GM21447 (cell line): ENCODE measurements around the gene TICAM1.
"Not testable (repeated sequence)": the region's sequence is repeated elsewhere in the genome, so short reads cannot be mapped to it uniquely, and the experiment has no call there.

Experiments used
- ATAC-seq: cut with Tn5 transposase; IDR thresholded peaks from one replicate; pipeline ENCODE4 v1.9.1; 2021; ENCODE audit not compliant: unreplicated experiment

Gene TICAM1

DNA sequence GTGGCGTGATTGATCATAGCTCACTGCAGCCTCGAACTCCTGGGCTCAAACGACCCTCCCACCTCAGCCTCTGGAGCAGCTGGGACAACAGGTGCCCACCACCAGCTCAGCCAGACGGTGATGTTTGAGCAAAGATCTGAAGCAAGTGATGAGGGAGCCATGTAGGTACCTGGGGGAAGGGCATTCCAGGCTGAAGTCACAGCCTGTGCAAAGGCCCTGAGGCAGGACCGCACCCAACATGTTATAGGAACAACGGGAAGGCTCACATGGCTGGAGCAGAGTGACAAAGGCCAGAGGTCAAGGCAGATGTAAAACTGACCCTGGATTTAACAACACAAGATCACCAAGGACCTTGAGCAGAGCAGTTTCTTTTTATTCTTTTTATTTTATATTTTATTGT lies 25.1 kb downstream of the TICAM1 start:
- ATAC-seq: no peak

DNA sequence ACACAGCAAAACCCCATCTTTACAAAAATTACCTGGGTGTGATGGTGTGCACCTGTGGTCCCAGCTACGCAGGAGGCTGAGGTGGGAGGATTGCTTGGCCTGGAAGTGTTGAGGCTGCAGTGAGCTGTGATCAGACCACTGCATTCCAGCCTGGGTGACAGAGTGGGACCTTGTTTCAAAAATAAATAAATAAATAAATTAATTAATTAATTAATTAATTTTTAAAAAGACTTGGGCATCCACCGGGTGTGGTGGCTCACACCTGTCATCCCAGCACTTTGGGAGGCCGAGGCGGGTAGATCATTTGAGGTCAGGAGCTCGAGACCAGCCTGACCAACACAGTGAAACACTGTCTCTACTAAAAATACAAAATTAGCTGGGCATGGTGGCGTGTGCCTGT lies 26.4 kb downstream of the TICAM1 start:
- ATAC-seq: not testable (repeated sequence)

DNA sequence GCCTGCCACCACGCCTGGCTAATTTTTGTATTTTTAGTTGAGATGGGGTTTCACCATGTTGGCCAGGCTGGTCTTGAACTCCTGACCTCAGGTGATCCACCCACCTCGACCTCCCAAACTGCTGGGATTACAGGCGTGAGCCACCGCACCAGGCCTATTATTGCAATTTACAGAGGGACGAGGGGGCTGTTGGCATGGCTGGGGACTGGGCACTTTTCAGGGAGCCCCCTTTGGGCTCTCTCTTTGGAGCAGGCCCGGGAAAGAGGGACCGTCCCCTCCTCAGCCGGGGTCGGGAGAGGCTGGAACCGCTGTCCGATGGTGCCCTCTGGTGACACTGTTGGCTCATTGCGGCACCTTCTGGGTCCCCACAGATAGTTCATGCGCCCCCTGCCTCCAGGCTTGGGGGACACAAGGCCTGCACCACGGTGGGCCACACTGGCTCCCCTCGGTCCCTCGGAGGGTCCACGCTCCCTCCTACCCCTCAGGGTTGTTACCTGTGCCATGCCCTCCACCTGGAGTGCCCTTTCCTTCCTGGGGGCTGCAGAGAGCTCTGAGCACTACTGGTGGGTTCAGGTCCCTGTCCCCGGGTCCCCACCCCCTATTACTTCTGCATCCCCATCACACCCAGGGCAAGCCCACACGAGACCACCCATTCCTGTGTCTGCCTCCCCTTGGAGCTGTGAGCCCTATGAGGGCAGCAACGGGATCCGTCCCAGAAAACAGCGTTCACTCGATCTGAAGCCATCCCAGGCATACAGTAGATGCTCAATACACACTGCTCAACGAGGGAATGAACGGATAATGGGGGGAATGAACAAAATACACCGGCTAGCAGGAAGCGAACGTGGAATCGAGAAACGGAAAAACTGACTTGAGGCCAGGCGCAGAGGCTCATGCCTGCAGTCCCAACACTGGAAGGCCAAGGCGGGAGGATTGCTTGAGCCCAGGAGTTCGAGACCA lies 27.5 kb downstream of the TICAM1 start:
- no peak for ATAC-seq

DNA sequence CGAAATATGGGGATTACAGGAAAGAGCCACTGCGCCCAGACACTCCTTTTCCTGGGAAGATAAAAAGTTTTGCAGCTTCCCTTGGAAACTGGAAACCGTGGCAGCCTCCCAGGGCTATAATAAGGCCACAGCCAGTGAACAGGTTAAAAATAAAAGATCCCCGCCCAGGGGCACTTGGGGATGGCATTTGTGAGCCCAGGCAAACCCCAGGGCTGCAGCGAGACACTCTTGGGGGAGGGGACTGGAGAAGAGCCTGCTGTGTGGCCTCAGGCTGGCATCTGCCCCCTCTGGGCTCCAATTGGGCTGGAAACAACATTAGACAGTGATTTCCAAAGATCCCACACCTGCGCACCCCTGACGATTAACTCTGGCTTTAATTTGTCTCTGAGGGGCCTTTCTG lies 28.8 kb downstream of the TICAM1 start:
- no peak for ATAC-seq

DNA sequence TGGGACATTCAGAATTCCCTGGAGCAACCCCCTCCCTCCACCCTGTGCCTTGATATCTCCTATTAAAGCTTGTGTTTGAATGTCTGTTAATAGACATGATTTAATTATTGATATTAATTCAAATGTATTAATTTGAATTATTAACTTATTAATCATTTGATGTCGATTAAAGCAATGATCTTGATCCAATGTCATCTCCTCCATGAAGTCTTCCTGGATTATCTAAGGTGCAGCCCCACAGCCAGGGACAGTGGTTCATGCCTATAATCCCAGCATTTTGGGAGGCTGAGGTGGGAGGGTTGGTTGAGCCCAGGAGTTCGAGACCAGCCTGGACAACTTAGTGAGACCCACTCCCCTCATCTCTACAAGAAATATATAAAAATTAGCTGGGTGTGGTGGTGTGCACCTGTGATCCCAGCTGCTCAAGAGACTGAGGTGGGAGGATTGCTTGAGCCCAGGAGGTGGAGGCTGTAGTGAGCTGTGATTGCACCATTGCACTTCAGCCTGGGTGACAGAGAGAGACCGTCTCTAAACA lies 30.4 kb downstream of the TICAM1 start:
- no peak for ATAC-seq

DNA sequence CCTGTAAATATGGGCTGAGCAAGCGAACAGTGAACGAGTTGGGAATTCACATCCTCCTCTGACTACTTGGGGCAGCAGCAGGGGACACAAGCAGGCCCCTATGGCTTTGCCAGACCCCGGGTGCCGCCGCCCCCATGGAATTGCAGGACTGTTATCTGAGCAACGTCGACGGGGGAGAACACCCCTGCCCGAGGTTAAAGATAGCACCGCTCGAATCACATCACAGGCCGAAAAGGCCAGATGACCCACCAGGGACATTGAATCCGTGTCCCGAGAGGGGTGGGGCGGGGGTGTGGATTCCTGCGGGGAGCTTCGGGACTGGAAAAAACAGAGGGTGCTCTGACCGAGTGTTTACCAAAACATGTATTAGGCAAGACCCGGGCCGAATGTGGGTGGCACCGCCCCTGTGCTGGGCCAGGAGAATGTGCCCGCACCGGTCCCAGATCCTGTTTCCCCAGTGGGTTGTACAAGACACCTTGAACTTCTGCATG lies 30.9 kb downstream of the TICAM1 start:
- ATAC-seq: no peak

DNA sequence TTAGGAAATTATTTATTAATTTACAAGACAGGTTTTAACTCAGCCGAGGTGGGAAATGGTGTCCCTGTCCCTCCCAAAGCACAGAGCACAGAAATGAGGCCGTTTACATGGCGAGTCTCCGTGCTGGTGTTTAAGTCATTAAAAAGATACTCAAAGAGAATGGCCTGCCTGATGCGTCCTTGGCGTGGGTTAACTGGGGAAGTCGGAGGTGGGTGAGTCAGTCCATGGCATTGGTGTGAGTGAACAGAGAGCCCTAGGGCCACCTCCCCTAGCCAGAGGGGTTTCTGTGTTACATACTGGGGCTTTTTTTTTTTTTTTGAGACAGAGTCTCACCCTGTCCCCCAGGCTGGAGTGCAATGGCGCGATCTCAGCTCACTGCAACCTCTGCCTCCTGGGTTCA lies 36.1 kb downstream of the TICAM1 start:
- ATAC-seq: no peak

DNA sequence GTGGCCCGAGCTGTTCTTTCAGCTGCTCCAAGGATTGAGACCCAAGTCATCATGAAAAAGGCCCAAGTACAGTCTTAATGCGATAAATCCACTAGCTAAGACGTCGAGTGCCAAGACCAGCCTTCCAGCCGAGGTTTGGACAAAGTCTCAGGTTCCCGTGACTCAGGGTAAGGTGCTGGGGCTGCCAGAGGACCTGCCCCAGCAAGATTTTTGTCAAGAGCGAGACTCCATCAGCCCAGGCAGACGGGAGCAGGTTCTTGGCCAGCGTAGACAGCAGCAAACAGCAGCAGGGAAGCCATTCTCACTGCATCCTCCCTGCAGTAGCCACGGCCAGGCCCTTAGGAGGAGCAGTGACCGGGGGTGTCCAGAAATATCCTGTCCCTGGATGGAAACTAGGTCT lies 36.5 kb downstream of the TICAM1 start:
- no peak for ATAC-seq

DNA sequence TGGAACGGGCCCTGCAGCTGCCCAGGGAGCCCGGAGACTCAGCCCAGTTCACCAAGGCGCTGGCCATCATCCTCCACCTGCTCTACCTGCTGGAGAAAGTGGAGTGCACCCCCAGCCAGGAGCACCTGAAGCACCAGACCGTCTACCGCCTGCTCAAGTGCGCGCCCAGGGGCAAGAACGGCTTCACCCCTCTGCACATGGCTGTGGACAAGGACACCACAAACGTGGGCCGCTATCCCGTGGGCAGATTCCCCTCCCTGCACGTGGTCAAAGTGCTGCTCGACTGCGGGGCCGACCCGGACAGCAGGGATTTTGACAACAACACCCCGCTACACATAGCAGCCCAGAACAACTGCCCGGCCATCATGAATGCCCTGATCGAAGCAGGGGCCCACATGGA lies 38.2 kb downstream of the TICAM1 start:
- not testable (repeated sequence) for ATAC-seq

DNA sequence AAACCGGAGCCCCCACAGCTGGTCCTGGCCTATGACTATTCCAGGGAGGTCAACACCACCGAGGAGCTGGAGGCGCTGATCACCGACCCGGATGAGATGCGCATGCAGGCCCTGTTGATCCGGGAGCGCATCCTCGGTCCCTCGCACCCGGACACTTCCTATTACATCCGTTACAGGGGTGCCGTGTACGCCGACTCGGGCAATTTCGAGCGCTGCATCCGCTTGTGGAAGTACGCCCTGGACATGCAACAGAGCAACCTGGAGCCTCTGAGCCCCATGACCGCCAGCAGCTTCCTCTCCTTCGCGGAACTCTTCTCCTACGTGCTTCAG lies 38.7 kb downstream of the TICAM1 start:
- ATAC-seq: not testable (repeated sequence)

DNA sequence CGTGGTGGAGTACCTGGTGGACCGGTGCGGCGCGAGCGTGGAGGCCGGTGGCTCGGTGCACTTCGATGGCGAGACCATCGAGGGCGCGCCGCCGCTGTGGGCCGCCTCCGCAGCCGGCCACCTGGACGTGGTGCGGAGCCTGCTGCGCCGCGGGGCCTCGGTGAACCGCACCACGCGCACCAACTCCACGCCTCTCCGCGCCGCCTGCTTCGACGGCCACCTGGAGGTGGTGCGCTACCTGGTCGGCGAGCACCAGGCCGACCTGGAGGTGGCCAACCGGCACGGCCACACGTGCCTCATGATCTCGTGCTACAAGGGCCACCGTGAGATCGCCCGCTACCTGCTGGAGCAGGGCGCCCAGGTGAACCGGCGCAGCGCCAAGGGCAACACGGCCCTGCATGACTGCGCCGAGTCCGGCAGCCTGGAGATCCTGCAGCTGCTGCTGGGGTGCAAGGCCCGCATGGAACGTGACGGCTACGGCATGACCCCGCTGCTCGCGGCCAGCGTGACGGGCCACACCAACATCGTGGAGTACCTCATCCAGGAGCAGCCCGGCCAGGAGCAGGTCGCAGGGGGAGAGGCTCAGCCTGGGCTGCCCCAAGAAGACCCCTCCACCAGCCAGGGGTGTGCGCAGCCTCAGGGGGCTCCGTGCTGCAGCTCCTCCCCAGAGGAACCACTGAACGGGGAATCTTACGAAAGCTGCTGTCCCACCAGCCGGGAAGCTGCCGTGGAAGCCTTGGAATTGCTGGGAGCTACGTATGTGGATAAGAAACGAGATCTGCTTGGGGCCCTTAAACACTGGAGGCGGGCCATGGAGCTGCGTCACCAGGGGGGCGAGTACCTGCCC lies 39.3 kb downstream of the TICAM1 start:
- ATAC-seq: not testable (repeated sequence)

DNA sequence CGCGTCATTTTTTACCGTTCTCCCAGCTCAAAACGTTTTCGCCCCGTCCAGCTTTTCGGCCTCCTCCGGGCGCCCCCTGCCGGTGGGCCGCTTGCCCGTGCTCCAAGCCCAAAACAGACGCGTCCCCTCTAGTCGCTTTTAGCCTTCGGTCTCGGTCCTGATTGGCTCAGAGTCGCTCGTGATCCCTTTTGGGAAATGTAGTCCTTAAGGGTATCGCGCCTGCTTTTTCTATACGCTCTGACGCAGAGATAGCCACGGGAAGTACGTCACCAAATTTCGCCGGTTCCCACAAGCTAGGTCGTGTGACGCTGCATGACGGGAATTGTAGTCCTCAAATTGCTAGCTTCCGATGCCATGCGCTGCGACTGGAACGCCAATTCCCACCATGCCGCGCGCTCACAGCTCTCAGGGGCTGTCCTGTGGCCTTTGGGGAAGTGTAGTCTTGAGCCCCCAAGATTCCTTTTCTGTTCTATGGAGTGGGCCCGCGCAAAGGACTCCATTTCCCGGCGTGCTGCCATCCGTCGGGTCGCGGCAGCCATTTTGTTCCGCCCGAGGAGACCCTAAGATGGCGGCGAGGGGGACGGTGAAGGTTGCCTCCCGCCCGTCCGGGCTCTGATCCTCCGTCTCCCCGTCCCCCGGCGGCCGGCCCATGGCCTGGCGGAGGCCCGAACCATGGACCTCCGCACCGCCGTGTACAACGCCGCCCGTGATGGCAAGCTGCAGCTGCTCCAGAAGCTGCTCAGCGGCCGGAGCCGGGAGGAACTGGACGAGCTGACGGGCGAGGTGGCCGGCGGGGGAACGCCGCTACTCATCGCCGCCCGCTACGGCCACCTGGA lies 40.1 kb downstream of the TICAM1 start, which contains the start of gene FEM1A:
Gene FEM1A (plus strand): TSS at position 552 of the 836 bp plus-strand sequence. CDS start 121 bp downstream, at position 673.
- ATAC-seq: peak; percentile 94

DNA sequence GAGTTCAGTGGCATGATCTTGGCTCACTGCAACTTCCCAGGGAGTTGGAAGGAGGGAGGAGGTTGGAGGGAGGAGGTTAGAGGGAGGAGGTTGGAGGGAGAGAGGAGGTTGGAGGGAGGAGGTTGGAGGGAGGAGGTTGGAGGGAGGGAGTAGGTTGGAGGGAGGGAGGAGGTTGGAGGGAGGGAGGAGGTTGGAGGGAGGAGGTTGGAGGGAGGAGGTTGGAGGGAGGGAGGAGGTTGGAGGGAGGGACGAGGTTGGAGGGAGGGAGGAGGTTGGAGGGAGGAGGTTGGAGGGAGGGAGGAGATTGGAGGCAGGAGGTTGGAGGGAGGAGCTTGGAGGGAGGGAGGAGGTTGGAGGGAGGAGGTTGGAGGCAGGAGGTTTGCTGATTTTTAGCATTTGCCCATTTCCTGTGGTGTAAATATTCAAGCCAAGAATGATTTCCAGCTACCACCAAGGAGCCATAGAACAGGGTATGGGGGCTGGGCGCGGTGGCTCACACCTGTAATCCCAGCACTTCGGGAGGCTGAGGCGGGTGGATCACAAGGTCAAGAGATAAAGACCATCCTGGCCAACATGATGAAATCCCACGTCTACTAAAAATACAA lies 45.0 kb downstream of the TICAM1 start:
- not testable (repeated sequence) for ATAC-seq

DNA sequence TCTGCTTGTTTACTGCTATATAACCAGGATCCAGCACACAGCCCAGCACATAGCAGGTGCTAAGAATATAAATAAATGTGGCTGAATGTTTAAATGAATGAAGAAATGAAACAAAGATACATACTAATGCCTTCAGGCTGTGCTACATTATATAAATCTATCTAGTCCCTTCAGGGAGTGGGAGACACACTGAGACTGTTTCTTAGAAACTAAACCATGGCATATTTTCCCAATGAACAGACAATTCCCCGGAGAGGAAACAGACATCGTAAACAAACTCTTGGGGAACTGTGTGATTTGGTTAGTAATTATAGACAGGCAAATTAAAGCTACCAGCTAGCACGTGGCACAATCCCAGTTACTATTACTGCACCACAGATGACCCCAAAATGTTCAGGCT lies 49.7 kb downstream of the TICAM1 start:
- ATAC-seq: no peak

DNA sequence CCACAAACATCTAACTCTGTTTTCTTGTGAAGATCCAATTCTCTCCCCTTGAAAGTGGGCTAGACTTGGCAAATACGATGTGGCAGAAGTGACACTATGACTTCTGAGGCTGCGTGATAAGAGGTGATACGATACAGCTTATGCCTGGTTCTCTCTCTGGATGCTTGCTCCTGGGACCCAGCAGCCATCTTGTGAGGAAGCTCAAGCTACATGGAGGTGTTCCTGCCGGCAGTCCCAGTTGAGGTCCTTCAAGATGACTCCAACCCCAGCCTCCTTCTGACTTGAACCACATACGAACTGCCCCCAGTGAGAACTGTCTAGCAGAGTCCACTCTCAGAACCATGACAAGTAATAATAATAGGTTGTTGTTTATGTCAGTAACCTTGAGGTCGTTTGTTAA lies 50.7 kb downstream of the TICAM1 start:
- no peak for ATAC-seq

DNA sequence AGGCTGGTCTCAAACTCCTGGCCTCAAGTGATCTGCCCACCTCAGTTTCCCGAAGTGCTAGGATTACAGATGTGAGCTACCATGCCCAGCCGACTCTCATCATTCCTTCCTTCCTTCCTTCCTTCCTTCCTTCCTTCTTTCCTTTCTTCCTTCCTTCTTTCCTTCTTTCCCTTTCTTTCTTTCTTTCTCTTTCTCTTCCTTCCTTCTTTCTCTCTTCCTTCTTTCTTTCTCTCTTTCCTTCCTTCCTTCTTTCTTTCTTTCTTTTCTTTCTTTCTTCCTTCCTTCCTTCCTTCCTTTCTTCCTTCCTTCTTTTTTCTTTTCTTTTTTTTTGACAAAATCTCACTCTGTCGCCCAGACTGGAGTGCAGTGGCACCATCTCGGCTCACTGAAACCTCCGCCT lies 53.4 kb downstream of the TICAM1 start:
- not testable (repeated sequence) for ATAC-seq

DNA sequence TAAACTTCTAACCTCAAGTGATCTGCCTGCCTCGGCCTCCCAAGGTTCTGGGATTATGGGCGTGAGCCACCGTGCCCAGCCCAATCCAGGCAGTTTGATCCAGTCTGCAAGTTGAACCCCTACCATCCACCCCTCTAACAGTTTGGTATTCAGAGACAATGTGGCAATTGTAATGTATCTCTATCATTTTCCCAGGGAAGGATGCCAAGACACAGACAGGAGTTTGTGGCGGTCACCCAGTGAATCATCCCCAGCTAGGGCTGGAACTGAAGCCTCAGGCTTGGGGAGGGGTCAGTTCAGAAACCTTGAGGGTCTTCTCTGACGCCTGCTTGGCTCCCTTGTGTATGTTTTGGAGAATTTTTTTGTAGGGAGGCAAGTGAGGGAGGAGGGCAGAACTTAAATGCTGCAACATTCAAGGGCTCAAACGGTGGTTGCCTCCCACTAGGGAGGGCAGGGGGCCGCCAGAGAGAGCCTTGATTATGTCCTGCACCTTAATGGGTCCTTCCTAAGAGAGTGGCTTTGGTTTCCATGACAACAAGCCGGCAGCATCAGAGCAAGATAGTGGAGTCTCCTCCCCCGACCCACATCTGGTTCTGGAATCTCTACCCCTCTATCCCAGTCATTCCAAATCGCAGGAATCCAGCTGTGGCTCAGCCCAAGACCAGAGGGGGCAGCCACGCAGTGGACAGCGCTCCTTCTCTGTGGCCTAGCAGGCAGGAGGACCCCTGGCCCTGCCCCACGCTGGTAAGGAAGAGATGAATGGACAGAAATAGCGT lies 54.9 kb downstream of the TICAM1 start:
- ATAC-seq: no peak

DNA sequence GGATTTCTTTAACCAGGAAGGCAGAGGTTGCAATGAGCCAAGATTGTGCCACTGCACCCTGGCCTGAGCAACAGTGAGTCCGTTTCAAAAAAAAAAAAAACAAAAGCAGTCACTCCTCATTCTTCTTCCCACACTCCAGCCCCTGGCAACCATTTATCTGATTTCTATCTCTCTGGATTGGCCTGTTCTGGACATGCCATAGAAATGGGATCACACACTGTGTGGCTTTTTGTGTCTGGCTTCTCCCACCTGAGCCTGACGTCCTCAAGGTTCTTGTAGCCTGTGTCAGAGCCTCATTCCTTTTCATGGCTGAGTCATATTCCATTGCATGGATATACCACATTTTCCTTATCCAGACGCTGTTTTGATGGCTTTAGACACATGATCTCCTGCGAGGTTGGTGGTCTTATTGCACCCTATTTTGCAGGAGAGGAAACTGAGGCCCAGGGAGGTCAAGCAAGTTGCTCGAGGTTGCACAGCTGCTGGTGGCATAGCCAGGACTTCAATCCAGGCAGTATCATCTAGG lies 55.8 kb downstream of the TICAM1 start:
- no peak for ATAC-seq

DNA sequence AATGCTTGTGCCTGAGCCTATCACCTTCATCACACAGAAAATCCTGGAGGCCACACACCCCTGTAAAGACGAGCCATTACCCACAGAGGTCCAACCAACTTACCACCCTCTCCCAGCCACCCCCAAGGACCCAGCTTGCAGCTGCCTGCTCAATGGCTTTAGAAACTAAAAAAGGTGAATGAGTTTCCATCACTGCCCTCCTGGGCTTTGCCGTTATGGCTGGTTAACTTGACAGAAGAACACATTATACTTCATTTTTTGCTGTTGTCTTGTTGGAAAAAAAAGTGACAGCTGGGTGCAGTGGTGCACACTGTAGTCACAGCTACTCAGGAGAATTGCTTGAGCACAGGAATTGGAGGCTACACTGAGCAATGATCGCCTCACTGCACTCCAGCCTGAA lies 57.4 kb downstream of the TICAM1 start:
- no peak for ATAC-seq
